NCI-H345 (cell line): ENCODE data around the gene DOK6.
A peak's percentile ranks its signal among the peaks of the same experiment; 100 is the strongest.
"Not testable (repeated sequence)": the region's sequence is repeated elsewhere in the genome, so short reads cannot be mapped to it uniquely, and the experiment has no call there.

Experiments
- DNase-seq: peaks from one replicate; lab custom pipeline; 2025; lab: John Stamatoyannopoulos, UW

DOK6 gene

GRCh38 chr18:69400253-69400975, at the start of gene DOK6:
Gene DOK6, plus strand, starts transcription at chr18:69400888.
- peak; percentile 82 for DNase-seq

DNA sequence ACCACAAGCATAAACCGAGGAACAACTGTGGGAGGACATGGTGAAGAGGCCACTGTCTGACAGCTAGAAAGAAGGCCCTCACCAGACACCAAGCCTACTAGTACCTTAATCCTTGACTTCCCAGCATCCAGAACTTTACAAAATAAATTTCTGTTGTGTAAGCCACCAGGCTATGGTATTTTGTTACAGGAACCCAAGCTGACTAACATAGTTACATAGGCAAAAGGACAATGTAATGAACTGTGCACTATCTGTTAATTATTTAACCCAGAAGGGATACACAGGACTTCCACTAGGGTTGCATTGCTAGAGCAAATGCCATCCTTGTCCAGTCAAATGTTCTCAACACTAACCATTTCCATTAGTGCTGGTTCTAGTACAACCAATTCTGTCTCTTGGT, 47.7 kb upstream of the DOK6 start:
- no peak for DNase-seq

GRCh38 chr18:69357590-69357989, 43.1 kb upstream of the DOK6 start:
- DNase-seq: no peak

GRCh38 chr18:69358212-69358895, 42.3 kb upstream of the DOK6 start:
- DNase-seq: no peak

GRCh38 chr18:69359768-69360167, 40.9 kb upstream of the DOK6 start:
- DNase-seq: not testable (repeated sequence)

DNA sequence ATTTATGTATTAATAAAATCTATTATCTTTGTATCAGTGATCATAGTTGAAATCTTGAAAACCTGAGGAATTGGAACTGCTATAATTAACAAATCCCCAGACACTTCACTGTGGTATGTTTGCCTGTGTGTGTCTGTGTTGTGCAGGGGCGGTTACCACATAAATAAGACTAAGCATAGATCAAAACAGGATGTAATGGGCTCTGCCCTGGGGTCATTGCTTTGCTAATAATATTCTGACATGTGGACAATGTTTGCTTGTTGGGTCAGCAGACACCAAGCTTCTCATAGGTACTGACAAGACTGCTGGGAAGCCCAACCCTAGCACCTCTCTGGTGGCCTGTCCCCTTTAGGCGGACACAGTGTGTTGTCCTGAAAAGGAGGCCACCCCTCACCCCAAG, 35.8 kb upstream of the DOK6 start:
- no peak for DNase-seq

DNA sequence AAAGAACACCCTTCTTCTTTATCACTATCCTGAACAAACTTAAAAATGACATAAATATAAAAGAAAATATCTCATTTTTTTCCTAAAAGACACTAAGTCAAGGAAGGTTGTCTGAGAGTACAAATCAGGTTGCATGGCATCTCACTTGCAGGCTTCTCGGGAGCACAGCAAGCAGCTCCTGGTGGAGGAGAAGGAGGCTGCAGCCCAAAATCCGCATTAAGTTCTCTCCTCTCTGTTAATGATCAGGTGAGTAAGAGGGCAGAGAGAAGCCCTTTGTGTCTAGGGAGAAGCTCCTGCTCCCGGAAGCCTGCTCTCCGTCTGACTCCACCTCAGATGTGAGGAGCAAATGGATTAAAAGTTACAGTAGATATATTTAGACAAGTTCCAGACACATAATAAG, 35.0 kb upstream of the DOK6 start:
- DNase-seq: no peak

DNA sequence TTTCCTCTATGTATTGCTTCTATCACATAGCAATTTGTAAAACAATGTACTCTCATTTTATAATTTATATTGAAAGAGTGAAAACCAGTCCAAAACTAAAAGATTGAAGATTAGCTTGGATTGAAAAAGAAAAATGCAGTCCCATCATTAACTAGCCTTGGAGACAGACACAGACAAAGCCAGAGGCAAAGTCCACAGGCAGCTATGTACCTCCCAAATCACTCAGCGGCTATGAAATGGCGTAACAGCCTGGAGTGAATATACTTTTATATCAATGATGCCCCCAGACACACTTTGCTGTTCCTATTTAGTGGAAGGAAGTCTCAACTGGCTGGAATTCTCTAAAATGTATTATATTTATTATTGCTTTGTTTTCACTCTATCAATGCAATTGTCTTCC, 33.6 kb upstream of the DOK6 start:
- DNase-seq: no peak

DNA sequence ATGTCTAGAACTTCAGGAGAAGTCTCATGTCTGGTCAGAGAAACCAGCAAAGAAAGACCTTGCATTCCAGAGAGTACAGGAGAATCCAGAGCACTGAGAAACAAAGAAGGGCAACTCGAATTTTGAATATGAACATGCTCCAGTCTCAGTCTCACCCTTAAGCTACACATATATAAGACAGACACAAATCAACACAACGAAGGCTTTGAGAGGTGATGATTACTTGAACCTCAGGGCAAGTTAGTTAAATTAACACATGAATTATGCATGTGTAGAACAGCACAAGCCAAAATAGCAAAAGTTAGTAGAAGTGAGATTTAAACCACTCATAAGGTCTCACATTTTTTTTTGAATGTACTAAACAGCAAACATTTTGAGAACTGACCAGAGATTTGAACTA, 29.0 kb upstream of the DOK6 start:
- DNase-seq: no peak

- no peak for DNase-seq
Observed at GRCh38 chr18:69380324-69380723, 20.4 kb upstream of the DOK6 start.

DNA sequence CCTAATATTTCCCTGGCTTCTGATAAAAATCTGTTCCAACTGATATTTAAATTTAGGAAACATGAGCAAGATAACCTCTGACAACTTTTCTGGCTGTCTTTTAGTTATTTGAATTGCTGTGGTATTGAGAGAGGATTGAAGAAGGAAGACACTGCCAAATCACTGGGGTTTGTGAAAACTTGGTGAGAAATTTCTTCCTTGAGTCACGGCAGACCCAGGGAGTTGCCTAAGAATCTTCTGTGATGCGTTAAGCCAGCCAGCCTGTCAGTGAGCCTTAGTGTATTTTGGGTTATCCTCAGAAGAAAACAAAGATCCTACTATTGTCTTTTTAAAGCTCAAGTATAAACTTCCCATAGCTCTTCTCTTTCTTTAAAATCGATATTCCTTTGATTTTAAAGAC, 17.5 kb upstream of the DOK6 start:
- no peak for DNase-seq

DNA sequence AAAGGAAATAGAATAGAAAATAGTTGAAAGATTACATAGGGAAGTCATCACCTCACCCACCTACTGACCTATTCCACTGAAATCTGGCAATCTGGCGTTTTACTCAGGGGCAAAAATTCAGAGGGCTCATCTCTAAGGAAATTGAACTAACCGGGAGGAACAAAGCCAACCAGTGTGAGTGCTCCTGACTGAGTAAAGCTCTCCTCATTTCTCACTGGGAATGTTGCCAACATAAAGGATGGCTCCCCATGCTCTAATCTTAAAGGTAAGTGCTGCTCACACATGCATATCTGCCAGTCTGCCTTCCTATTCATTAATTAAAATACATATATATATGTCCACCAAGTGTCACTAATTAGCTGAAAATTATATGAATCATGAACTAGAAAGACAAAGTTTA, 13.5 kb upstream of the DOK6 start:
- DNase-seq: peak; percentile 76

DNA sequence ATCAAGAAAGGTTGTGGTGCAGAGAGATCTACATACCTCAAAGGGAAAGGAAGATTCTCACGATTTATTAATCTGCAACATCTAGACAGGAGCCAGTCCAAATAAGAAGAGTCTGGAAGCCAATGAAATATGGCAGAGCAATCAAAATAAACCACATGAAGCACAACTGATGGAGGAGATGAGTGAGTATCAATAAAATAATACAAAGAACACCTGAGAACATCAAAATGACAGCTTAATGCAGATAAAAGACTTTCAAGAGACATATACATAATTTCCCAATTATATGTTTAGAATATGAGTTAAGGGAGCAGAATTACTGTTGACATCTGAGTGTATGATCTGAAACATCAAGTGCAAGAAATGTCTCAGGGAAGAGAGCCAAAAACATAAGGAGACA, 12.5 kb upstream of the DOK6 start:
- DNase-seq: no peak

GRCh38 chr18:69397096-69397495, 3.6 kb upstream of the DOK6 start:
- DNase-seq: no peak

- no peak for DNase-seq
Observed at GRCh38 chr18:69399253-69399652, 1.4 kb upstream of the DOK6 start.

DNA sequence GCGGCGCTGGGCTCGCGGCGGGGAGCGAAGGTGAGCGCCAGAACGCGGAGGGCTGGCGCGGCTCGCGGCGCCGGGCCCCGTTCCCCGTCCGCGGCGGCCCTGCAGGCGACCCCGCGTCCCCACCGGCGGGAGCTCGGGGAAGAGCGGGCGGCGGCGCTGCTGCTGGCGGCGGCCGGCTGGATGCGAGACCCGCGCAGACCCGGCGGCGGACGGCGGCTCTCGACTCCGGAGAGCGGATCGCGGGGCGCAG, 213 bp downstream of the DOK6 start:
- DNase-seq: no peak

DNA sequence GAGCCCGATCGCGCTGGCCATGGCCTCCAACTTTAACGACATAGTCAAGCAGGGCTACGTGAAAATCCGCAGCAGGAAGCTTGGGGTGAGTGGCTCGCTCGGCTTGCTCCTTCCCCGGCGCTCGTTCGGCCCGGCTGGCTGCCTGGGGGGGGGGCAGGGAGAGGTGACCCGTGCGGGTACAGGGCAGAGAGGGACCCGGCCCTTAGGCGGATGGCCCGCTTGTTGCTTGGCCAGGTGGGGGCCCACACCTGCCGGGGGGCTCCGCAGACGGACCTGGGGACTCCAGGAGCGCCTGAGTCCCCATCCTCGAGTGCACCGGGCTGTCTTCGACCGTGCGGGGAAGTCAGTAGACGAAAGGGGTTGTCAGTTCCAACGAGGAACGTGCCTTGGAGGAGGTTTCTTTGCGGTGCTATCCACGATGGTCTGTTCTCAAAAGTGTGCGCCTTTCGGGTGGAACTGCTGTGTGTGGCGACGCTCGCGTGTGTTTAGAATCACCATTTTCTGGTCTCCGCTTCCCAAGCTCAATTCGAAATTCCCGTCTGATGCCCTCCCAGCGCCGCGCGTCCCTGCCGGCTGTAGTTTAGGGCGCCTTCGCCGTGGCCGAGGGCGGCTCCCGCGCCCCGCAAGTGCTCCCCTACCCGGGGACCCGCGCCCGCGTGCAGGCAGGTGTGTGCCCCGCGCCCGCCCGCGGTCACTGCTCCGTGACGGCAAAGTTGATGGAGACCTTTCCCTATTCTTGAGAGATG, 711 bp downstream of the DOK6 start:
- DNase-seq: peak; percentile 55

- peak; percentile 61 for DNase-seq
Observed at GRCh38 chr18:69401972-69402532, 1.4 kb downstream of the DOK6 start.

GRCh38 chr18:69402533-69402989, 1.9 kb downstream of the DOK6 start:
- DNase-seq: peak; percentile 58

- DNase-seq: peak; percentile 69
Observed at GRCh38 chr18:69408522-69408921, 7.8 kb downstream of the DOK6 start.

GRCh38 chr18:69411199-69411598, 10.5 kb downstream of the DOK6 start:
- no peak for DNase-seq

DNA sequence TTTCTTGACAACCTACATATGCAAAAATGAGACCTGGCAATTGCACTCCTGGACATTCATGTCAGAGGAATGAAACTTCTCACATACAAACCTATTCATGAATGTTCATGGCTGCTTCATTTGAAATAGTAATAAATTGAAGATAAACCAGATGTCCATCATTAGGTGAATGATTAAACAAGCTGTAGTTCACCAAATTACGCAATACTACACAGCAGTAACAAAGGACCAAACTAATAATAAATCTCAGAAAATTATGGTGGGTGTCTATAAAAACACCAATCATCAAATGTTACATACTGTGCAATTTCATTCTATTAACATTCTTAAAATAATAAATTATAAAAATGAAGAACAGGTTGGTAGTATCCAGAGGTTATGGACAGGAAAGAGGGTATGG, 13.5 kb downstream of the DOK6 start:
- no peak for DNase-seq

GRCh38 chr18:69432847-69433246, 32.2 kb downstream of the DOK6 start:
- no peak for DNase-seq
